HG03097 (cell line): ENCODE data around the gene VWA5B1.
"Not testable (repeated sequence)": the region's sequence is repeated elsewhere in the genome, so short reads cannot be mapped to it uniquely, and the experiment has no call there.

Experiments used
- ATAC-seq: cut with Tn5 transposase; IDR thresholded peaks from one replicate; pipeline ENCODE4 v1.9.1; 2021; ENCODE audit not compliant: unreplicated experiment, low FRiP score

Gene VWA5B1

GRCh38 chr1:20290624-20291597, at the start of gene VWA5B1:
TSS of gene VWA5B1 (plus strand) at chr1:20290875. CDS start at chr1:20310602, 19,727 bp downstream.
- no peak for ATAC-seq

DNA sequence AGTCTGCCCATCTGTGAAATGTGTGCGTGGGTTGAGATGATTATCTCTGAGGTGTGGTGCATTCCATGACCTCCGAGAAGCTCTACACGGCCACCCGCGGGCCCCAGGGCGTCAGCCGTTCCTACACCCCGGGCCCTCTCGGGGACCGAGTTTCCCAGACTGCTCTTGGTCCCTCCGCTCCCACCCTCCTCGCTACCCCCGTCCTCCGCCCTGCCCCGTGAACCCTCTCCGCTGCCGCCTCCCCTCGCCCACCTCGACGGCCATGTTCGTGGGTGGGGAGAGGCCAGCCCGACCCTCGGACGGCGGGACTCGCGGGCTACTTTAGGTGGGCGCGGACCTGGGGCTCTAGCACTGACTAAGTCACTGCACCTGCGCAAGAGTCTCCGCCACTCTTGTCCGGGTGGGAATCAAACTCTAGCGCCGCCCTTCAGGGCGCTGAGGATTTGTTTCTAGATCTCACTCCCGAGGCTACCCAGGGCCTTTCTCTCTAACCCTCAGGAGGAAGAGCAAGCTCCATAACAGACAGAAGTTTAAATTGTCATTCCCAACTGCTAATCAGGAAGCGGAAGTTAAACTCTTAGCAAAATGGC, 47.7 kb upstream of the VWA5B1 start:
- ATAC-seq, result no peak

GRCh38 chr1:20248971-20249612, 41.6 kb upstream of the VWA5B1 start:
- no peak for ATAC-seq

DNA sequence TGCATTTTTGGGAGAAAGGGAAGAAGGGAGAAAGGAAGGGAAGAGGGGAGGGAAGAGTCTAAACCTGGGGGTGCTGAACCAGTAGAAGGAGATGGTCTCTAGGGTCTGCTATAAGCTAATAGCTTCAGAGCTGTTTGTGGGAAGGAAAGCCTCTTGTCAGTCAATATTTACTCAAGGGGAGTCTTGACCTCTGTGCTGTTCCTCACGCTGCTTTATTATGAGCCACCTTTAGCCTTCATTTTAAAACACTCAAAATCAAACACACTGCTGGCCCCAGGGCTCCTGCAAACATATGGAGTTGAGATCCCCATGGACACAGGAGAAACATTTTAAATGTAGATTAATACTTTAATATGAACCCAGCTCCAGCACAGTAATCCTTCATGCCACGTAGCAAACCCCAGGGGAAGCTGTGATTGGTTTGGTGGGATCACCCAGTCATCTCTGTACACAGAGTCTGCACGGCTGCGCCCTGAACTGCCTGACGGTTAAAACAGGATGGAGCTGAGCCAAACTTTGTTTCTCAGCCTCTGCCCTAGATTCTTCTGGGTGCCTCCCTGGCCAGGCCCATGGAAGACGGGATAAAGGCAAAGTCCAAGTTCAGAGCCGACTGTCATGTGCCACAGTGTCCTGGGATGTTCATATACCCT, 40.2 kb upstream of the VWA5B1 start:
- no peak for ATAC-seq

DNA sequence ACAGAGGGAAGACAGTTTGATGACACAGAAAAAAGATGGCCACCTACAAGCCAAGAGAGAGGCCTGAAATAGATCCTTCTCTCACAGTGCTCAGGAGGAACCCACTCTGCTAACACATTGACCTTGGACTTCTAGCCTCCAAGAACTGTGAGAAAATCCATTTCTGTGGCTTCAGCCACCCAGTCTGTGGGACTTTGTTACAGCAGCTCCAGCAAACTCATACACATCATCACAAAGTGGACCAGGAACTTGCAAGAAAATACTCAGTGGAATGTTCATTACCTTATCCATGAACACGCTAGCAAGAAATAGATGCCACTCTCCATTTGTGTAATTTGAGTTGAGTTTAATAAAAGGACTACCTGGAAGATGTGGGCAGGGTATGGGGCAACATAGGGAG, 38.1 kb upstream of the VWA5B1 start:
- no peak for ATAC-seq

DNA sequence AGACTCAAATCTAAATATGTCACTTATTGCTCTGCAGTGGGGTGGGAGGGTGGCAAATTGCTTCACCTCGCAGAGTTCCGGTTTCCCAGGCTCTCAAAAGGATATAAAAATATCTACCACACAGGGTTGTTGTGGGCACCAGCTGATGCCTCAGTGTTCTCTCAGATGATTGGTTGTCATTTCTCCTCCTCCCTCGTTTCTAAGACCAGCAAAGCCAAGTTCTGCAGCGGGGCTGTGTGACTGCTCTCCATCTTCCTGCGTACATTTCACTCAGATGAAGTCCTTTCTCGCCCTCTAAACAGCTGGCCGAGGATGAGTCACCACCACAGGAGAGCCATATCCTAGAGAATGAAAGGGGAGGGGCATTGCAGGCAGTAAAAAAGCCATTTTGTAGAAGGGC, 35.0 kb upstream of the VWA5B1 start:
- no peak for ATAC-seq

- no peak for ATAC-seq
Measured at GRCh38 chr1:20259646-20260045, 31.0 kb upstream of the VWA5B1 start.

DNA sequence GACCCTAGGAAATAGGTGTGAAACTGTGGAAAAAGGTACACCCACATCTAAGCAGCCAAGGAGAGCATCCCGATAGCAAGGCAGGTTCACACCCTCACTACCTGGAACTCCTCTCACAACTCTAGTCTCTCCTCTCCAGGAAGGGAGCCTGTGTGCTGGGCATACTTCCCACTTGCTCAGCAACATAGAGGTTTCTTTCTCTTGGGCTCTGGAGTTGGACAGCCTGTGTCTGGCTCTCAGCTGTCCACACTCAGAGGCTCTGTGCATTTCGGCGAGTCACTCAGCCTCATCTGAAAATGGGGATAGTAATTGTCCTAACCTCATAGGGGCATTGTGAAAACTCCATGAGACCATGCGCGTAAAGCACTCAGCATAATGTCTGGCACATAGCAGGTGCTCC, 29.6 kb upstream of the VWA5B1 start:
- ATAC-seq, result no peak

DNA sequence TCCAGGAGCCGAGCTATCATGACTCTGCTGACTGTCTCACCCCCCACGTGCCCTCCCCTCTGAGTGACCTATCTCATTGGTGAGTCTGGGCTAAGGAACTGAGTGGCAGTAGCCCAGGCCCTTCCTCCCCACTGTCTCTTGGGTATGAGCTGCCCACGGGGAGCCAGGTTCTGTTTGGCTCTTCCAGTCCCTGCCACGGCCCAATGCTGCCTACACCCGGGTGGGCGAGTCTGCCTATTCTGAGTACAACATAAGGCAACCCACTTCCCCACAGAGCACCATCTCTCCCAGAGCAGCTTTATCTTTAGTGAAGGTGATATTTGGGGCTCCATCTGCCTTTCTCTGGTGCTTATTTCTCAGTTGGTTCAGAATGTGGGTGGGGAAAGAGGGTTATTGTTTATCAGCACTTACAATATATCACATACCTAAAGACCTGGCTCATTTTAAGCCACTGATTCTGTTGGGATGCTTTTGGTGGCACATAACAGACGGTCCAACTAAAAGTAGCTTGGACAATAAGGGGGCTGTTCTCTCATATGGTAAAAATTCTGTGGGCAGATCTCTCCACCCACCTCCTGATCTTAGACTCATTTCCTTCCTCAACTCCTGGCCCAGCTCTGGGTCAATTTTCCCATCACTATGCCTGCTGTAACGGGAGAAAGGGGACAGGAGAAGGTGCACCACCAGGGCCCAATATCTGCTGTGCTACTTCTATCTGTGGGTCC, 27.7 kb upstream of the VWA5B1 start:
- ATAC-seq, result no peak

DNA sequence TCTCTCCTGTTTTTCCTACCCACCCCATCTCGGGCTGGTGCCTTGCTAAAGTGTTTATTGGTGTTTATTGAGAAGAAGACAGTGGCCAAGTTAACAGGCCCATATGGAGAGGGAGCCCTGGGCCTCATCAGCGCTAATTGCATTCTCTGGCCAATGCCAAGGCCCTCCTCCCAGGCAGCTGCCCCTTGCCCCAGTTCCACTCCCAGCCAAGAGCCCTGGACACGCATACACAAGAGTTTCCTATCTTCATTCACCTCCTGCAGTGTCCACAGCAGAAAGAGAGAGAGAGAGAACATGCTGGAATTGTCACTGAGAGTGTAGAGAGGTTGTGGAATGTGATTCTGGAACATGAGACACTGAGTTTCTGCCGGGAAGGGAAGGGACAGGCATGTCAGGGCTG, 25.4 kb upstream of the VWA5B1 start:
- no peak for ATAC-seq

GRCh38 chr1:20266141-20266540, 24.5 kb upstream of the VWA5B1 start:
- no peak for ATAC-seq

DNA sequence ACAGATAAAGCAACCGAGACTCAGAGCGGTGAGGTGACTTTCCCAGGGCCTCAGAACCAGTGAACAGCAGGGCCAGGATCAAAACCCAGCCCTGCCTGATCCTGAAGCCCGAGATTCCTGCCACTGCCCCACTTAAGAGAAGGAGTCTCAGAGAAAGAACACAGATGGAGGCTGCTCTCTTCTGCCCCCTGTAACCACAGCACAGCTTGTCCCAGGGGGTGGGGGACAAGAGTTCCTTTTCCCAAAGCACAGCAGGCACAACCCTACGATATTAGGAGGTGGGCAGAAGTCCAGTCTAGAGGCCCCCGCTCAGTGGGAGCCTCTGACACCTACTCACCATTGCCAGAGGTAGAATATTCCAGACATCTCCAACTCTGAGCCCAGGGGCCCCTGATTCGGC, 24.0 kb upstream of the VWA5B1 start:
- no peak for ATAC-seq

DNA sequence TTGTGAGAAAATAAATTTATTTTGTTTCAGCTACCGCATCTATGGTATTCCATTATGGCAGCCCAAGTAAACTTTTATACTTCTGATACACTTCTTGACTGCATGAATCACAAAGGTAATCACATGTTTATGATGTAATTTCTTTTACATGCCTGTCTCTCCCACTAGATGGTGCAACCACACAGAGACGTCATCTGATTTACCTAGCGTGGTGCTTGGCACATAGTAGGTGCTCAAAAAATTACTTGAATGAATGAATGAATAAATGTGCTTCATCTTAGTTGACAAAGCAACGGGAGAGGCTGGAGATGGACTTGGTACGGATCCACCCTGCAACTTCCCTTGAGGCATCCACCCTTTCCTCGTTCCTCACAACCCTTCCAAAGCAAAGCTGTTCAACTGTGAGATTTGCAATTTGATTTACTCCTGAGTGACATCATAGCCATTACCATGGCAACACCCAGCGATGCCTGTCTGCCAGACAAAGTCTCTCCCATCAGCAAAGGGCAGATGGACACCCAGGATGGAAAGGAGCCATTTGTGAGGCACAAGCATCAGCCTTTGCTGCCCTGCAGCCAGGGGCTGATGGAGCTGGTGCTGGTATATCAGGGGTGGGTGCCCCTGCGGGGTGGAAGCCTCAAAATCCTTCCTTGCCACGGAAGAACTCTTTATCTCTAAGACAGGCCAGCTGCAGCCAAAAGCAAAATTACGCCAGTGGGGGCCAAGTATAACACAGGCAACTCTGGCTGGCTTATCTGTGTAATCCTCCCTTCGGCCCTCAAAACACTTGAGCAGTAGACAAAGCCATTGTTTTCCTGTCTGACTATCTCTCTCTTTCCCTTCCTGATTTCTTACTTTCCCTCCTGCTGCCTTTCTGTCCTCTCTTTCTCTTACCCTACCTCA, 18.9 kb upstream of the VWA5B1 start:
- ATAC-seq, result no peak

- not testable (repeated sequence) for ATAC-seq
Measured at GRCh38 chr1:20273716-20274115, 17.0 kb upstream of the VWA5B1 start.

GRCh38 chr1:20275319-20275925, 15.3 kb upstream of the VWA5B1 start:
- no peak for ATAC-seq

- no peak for ATAC-seq
Measured at GRCh38 chr1:20276485-20277159, 14.1 kb upstream of the VWA5B1 start.

DNA sequence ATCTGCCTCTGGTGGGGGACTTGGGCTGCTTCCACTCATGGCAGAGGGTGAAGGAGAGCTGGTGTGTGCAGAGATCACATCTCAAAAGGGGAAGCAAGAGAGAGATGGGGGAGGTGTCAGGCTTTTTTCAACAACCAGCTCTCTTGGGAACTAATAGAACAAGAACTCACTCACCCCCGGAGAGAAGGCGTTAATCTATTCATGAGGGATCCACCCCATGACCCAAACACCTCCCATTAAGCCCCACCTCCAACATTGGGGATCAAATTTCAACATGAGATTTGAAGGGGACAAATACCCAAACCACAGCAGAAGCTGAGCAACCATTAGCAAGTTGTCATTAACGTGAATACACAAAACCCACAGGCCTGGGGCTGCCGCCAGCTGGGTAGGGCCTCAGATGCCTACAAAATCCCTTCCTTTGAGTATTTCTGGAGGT, 12.0 kb upstream of the VWA5B1 start:
- ATAC-seq, result no peak

- ATAC-seq, result no peak
Measured at GRCh38 chr1:20279509-20279908, 11.2 kb upstream of the VWA5B1 start.
